ENCODE data around the gene COG5.
"Not testable (repeated sequence)": the region's sequence is repeated elsewhere in the genome, so short reads cannot be mapped to it uniquely, and the experiment has no call there.

The COG5 gene

GRCh38 chr7:107228291-107228690 lies 335.4 kb downstream of the COG5 start:
- no peak for DNase-seq (ENCODE audit: low spot score)

- DNase-seq (ENCODE audit: low spot score), result no peak
Measured at GRCh38 chr7:107224374-107225223, 339.1 kb downstream of the COG5 start.

- DNase-seq (ENCODE audit: low spot score), result not testable (repeated sequence)
Measured at GRCh38 chr7:107220806-107221205, 342.9 kb downstream of the COG5 start.

GRCh38 chr7:107220356-107220755 lies 343.4 kb downstream of the COG5 start:
- no peak for DNase-seq (ENCODE audit: low spot score)

- DNase-seq (ENCODE audit: low spot score), result no peak
Measured at GRCh38 chr7:107219563-107220244, 344.0 kb downstream of the COG5 start.

- no peak for DNase-seq (ENCODE audit: low spot score)
Measured at GRCh38 chr7:107213945-107214344, 349.8 kb downstream of the COG5 start.

GRCh38 chr7:107213193-107213788 lies 350.4 kb downstream of the COG5 start:
- no peak for DNase-seq (ENCODE audit: low spot score)

- no peak for DNase-seq (ENCODE audit: low spot score)
Measured at GRCh38 chr7:107212725-107213124, 351.0 kb downstream of the COG5 start.

- no peak for DNase-seq (ENCODE audit: low spot score)
Measured at GRCh38 chr7:107210400-107210799, 353.3 kb downstream of the COG5 start.

GRCh38 chr7:107209565-107209964 lies 354.2 kb downstream of the COG5 start:
- DNase-seq (ENCODE audit: low spot score), result no peak

- no peak for DNase-seq (ENCODE audit: low spot score)
Measured at GRCh38 chr7:107208563-107208962, 355.2 kb downstream of the COG5 start.

- DNase-seq (ENCODE audit: low spot score), result no peak
Measured at GRCh38 chr7:107208024-107208521, 355.6 kb downstream of the COG5 start.

GRCh38 chr7:107207459-107207858 lies 356.3 kb downstream of the COG5 start:
- no peak for DNase-seq (ENCODE audit: low spot score)

- no peak for DNase-seq (ENCODE audit: low spot score)
Measured at GRCh38 chr7:107206706-107207105, 357.0 kb downstream of the COG5 start.

- no peak for DNase-seq (ENCODE audit: low spot score)
Measured at GRCh38 chr7:107206136-107206535, 357.6 kb downstream of the COG5 start.

GRCh38 chr7:107203607-107204006 lies 360.1 kb downstream of the COG5 start:
- no peak for DNase-seq (ENCODE audit: low spot score)

- peak; percentile 23 for DNase-seq (ENCODE audit: low spot score)
Measured at GRCh38 chr7:107201795-107202450, 361.8 kb downstream of the COG5 start.

- DNase-seq (ENCODE audit: low spot score), result no peak
Measured at GRCh38 chr7:107196834-107197610, 366.7 kb downstream of the COG5 start.

GRCh38 chr7:107194052-107194451 lies 369.7 kb downstream of the COG5 start:
- DNase-seq (ENCODE audit: low spot score), result no peak

GRCh38 chr7:107190090-107190489 lies 373.6 kb downstream of the COG5 start:
- DNase-seq (ENCODE audit: low spot score), result no peak

GRCh38 chr7:107187774-107188173 lies 375.9 kb downstream of the COG5 start:
- DNase-seq (ENCODE audit: low spot score), result no peak

All from SK-N-DZ (cell line).